Stimulated activated CD4-positive, alpha-beta T cell treated with anti-CD3 and anti-CD28 coated beads, Interleukin-2, amount 100 ng/mL, for 48 hours (primary cell): Measurements from ENCODE around the gene FRRS1L.

Experiments
- DNase-seq, 2 donors: peaks; one replicate each; pipeline ENCODE4 v3.0.0-alpha.2; 2020

FRRS1L gene

GRCh38 chr9:109172935-109173334 lies 5.9 kb upstream of the FRRS1L start:
- DNase-seq = no peak

- no peak for DNase-seq
Measured at GRCh38 chr9:109171926-109172325, 4.9 kb upstream of the FRRS1L start.

GRCh38 chr9:109168170-109168569 lies 1.1 kb upstream of the FRRS1L start:
- no peak for DNase-seq

GRCh38 chr9:109167716-109168115 lies 667 bp upstream of the FRRS1L start:
- no peak for DNase-seq

- DNase-seq = no peak
Measured at GRCh38 chr9:109166171-109166770, 778 bp downstream of the FRRS1L start.

DNA sequence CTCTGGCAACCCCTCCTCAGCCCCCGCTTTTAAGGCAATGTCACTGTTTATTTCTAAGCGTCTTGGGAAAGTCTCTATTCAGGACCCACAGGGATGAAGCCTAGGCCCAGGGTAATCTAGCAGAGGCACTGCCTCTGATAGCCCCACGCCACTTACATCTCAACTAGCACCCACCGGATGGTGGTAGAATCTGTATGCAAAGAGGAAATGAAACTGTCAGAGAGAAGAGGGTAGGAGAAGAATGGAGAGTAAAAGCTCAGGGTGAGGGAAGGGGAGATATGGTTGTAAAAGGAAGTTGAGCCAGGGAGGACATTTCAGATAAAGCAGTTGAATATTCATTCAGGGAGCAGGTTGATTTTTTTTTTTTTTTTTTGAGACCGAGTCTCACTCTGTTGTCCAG lies 3.0 kb downstream of the FRRS1L start:
- no peak for DNase-seq

DNA sequence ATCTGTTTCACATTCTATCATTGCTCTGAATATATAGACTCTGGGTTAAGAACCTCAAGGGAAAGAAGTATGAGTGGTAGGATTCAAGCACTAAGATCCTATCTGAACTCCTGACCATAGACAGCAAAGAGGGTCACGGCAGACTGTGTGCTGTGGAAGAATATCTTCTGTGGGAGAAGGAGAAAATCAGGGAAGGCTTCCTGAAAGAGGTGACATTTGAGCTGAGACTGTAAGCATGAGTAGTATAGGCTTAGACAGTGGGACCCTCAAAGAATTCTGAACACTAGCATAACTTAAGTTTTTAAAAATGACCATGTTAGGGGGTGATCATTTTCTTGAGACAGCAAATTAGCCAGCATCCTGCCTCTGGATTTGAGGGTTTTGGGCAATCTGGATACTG lies 3.9 kb downstream of the FRRS1L start:
- DNase-seq = no peak

- no peak for DNase-seq
Measured at GRCh38 chr9:109162677-109163076, 4.4 kb downstream of the FRRS1L start.

- no peak for DNase-seq
Measured at GRCh38 chr9:109161471-109161870, 5.6 kb downstream of the FRRS1L start.

- no peak for DNase-seq
Measured at GRCh38 chr9:109159583-109159982, 7.5 kb downstream of the FRRS1L start.

- DNase-seq = no peak
Measured at GRCh38 chr9:109158651-109159050, 8.4 kb downstream of the FRRS1L start.

DNA sequence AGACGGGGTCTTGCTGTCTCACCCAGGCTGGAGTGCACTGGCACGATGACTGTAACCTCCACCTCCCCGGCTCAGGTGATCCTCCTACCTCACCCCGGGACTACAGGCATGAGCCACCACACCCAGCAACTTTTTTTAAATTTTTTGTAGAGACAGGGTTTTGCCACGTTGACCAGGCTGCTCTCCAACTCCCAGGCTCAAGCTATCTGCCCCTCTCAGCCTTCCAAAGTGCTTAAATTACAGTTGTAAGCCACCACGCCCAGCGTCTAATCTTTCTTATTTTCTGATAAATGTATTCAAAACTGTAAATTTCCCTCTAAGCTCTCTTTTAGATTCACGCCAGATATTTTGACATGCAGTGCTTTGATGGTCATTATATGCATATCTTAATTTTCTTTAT lies 10.3 kb downstream of the FRRS1L start:
- DNase-seq = no peak

GRCh38 chr9:109150925-109151545 lies 16.0 kb downstream of the FRRS1L start:
- no peak for DNase-seq

DNA sequence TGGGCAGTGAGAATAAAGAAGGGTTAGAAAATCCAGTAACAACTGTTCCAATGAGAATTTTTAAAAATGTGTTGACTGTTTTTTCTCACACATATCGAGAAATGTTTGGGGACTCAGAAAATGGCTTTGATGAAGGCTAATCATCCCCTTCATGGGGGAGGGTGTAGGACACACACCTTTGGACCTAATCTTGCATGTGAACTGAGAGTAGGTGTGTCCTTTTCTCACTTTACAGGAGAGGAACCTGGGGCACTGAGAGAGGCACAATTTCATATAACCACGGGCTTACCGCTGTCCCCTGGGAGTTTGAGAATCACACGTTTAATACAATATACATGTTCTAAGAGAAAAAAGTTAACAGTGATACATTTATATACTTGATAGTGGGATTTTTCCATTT lies 17.3 kb downstream of the FRRS1L start:
- DNase-seq = no peak

DNA sequence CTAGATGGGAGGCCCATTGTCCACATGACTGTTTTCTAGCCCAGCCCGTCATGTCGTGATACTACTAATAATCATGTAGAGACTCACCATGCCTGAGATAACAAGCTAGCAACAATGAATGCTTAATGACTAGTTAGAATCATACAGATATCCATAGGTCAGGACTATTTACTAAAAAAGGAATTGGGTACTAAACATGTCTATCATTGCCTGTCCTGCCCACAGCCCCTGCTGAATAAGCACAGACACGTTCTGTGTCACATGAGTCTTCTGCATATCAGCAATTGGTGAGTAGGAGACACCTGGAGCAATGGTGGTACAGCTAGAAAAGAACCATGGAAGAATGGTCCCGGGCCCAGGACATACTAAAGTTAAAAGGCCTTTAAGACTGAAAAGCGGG lies 18.0 kb downstream of the FRRS1L start:
- no peak for DNase-seq

DNA sequence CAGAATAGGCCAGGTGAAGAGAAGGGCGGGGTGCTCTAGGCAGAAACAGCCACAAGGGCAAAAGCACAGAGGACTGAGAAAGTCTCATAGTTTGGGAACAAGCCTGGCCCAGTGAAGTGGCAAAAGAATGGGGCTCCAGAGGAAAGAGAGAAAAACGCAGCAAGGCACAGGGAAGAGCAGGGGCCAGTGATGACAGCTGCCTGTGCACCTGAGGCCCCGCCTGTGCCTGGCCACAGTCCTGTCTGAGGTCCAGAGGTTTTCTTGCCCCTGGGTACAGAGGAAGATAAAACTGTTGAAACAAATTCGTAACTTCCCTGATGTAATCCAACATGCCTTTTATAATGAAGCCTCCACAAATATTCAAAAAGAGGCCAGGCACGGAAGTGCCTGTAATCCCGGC lies 22.0 kb downstream of the FRRS1L start:
- no peak for DNase-seq

DNA sequence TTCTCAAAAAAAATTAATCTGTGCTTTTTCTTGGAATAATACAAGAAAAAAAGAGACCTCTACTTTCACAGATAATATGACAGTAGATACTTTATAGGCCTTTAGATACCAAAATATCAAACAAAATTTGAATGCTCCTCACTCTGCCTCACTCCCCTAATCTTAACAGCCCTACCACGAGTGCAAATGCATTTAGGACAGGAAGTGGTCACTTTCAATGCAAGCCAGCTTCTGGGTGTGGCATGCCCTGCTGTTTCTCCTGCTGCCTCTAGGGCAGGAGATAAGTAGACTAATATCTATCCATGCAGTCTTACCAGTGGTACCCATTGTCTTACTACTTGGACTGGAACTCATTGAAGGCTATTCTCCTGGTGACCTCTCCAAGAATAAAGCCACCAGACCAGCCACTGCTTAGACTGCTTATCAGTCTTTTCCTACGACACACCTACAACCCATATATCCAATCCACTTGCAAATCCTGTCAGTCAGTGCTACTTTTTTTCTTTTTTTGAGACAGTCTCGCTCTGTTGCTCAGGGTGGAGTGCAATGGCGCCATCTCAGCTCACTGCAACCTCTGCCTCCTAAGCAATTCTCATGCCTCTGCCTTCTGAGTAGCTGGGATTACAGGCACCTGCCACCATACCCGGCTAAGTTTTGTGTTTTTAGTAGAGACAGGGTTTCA lies 23.0 kb downstream of the FRRS1L start:
- no peak for DNase-seq

DNA sequence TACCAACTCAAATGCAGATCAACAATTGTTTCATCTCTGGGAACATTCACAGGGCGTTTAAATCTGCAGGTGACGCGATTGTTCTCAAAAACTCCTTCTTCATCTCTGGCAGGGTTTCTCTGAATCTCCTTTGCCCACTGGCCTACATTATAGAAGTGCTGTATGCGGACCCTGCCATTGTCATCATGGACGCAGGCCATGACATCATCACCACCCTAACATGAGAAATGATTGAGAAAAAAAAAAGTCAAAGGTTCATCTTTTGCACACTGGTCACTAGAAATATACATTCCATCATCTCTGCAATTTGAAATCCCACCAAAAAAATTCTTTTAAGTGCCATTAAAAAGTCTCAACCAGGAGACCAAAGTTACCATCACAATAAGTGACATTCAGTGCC lies 25.7 kb downstream of the FRRS1L start:
- no peak for DNase-seq

- DNase-seq = no peak
Measured at GRCh38 chr9:109139851-109140250, 27.2 kb downstream of the FRRS1L start.

DNA sequence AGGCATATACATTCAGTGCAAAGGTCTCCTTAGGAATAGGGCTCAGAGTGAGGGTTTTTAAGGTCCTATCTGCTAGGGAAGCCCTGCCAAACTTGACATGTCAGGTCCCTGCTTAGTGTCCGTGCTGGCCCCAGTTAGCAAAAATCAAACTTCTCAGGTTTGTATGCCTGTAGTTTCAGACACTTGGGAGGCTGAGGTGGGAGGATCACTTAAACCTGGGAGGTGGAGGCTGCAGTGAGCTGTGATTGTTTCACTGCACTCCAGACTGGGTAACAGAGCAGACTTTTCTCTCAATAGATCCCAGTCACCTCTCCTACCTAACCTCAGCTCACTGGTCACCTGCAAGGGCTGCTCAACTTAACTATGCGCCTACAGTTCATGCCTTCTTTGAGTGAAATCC lies 28.6 kb downstream of the FRRS1L start:
- no peak for DNase-seq

DNA sequence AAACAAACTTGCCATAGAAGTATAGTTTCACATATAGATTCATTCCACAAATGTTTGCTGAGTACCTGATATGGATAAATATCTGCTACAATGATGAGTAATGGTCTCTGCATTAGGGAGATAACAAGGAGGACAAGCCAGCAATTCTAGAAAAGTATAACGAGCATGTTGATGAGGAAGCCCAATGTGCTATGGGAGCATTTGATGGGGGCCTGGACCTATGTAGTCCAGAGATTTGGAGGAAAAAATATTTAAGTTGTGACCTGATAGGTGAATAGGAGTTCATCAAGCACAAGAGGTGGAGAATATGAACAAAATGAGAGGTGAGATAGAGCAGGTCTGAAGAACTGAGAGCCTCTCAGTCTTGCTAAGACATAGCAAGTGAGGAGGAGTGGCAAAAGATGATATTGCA lies 32.9 kb downstream of the FRRS1L start:
- no peak for DNase-seq

GRCh38 chr9:109133533-109133932 lies 33.5 kb downstream of the FRRS1L start:
- DNase-seq = no peak

- no peak for DNase-seq
Measured at GRCh38 chr9:109132567-109133021, 34.5 kb downstream of the FRRS1L start.

DNA sequence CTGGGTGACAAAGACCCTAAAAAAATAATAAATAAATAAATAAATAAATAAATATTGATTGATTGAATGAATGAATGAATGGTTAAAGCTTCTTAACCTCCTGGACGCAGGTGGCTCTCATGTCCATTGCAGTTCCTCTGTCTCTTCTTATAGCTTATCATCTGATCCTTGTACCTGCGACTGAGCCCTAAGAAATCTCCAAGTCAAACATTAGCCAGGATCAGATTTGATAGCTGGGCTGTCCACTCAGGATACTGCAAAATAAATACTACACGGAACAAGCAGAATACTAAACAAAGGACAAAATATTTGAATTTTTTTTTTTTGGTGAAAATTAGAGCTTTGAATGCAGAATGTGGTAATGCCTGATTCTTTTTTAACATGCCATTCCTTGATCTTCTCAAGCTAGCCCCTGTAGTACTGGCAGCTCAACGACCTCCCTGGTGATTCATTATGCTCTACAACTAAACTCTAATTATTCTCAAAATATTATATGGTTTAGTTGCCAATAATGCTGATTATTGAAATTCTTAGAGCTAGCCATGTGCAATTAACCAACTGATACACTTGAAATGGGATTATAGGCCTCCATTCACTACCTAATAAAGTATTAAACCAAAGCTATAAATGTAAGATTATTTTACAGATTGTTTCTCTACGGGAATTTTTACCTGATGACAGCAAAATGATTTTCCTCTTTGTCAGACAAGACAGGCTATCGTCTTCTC lies 37.4 kb downstream of the FRRS1L start:
- no peak for DNase-seq
